H1 (cell line): ENCODE data around the gene KMT5B. TPM values are rescaled to one million over a fixed set of nuclear protein-coding genes. Genes with fewer than 3 reads are reported as not detected.

ENCODE experiments used
- CTCF ChIA-PET: fragments of 300-600 bp; sonication (Branson Sonifier 250); formaldehyde crosslinking; loops from one replicate; lab custom pipeline; 2021; ENCODE audit not compliant: partially characterized antibody; lab: Charles Lee
- POLR2A ChIA-PET: fragments of 300-600 bp; sonication (Branson Sonifier 250); formaldehyde crosslinking; loops from one replicate; lab custom pipeline; 2021; ENCODE audit warnings: inconsistent platforms; ENCODE audit not compliant: partially characterized antibody; lab: Charles Lee
- DNase-seq, 2 experiments: peaks; one replicate each; pipeline versions ENCODE4 v3.0.0 to v3.0.0-alpha.2; 2010 to 2022; ENCODE audit warnings: low spot score in 2 of 2, low read depth in 1 of 2, mixed read lengths in 1 of 2
- FAIRE-seq: peaks from 2 replicates; lab custom pipeline; 2011; peaks lifted over from hg19 to GRCh38; lab: Jason Lieb, UNC
- H2AFZ ChIP-seq: 2 replicates; pipeline ENCODE4 v1.8.1; 2012; ENCODE audit warnings: low read length, inconsistent platforms
- H2AK5ac ChIP-seq: 2 replicates; pipeline ENCODE4 v1.6.1; 2013; ENCODE audit warnings: low read depth, low read length
- H2BK120ac ChIP-seq: replicated peaks from 2 replicates; pipeline ENCODE3; 2013; ENCODE audit warnings: low read depth, low read length, inconsistent platforms
- H2BK12ac ChIP-seq: 2 replicates; pipeline ENCODE4 v1.6.1; 2013; ENCODE audit warnings: low read depth, low read length
- H2BK15ac ChIP-seq: 2 replicates; pipeline ENCODE4 v1.6.1; 2013; ENCODE audit warnings: low read length
- H2BK20ac ChIP-seq: 2 replicates; pipeline ENCODE4 v1.6.1; 2013; ENCODE audit warnings: low read length
- H2BK5ac ChIP-seq: 2 replicates; pipeline ENCODE4 v1.6.1; 2013; ENCODE audit warnings: low read depth, low read length
- H3K14ac ChIP-seq: 2 replicates; pipeline ENCODE4 v1.6.1; 2013; ENCODE audit warnings: inconsistent platforms; ENCODE audit not compliant: insufficient read length
- H3K18ac ChIP-seq: 2 replicates; pipeline ENCODE4 v1.6.1; 2013; ENCODE audit warnings: low read length; ENCODE audit errors: extremely low read depth
- H3K23ac ChIP-seq: 2 replicates; pipeline ENCODE4 v1.6.1; 2013; ENCODE audit warnings: inconsistent platforms; ENCODE audit not compliant: insufficient read length
- H3K23me2 ChIP-seq: 2 replicates; pipeline ENCODE4 v1.6.1; 2013; ENCODE audit warnings: low read depth, low read length
- H3K27ac ChIP-seq: 2 replicates; pipeline ENCODE4 v1.6.1; 2011; ENCODE audit warnings: low read depth, low read length, inconsistent platforms
- H3K27me3 ChIP-seq, 4 experiments: replicated peaks in 1 of 4; 1 replicate in 1 of 4; 2 replicates in 3 of 4; pipeline versions ENCODE4 v1.6.1 to v1.8.1; 2011 to 2013; ENCODE audit warnings: low read length in 3 of 4, mild to moderate bottlenecking in 3 of 4, inconsistent platforms in 2 of 4, mixed read lengths in 2 of 4, moderate library complexity in 1 of 4; ENCODE audit not compliant: control insufficient read depth in 3 of 4, insufficient read depth in 3 of 4; ENCODE audit errors: extremely low read depth in 1 of 4
- H3K36me3 ChIP-seq, 4 experiments: 2 replicates each; pipeline versions ENCODE4 v1.6.1 to v1.8.1; 2011 to 2013; ENCODE audit warnings: mild to moderate bottlenecking in 4 of 4, low read length in 3 of 4, moderate library complexity in 2 of 4, control low read depth in 1 of 4, inconsistent platforms in 1 of 4; ENCODE audit not compliant: insufficient read depth in 4 of 4, control insufficient read depth in 2 of 4
- H3K4ac ChIP-seq: replicated peaks from 2 replicates; pipeline ENCODE3; 2013; ENCODE audit warnings: low read length, low read depth, mixed read lengths, inconsistent platforms; ENCODE audit not compliant: insufficient read length
- H3K4me1 ChIP-seq, 4 experiments: replicated peaks in 1 of 4; 1 replicate in 1 of 4; 2 replicates in 3 of 4; pipeline versions ENCODE4 v1.6.1 to v1.8.1; 2011 to 2013; ENCODE audit warnings: low read length in 3 of 4, inconsistent platforms in 2 of 4, mixed read lengths in 1 of 4; ENCODE audit not compliant: insufficient read depth in 4 of 4, control insufficient read depth in 3 of 4
- H3K4me2 ChIP-seq, 2 experiments: 2 replicates each; pipeline versions ENCODE4 v1.6.1 to v1.8.1; 2011 to 2013; ENCODE audit warnings: low read depth in 2 of 2, low read length in 2 of 2, control low read depth in 1 of 2, inconsistent platforms in 1 of 2, mild to moderate bottlenecking in 1 of 2; ENCODE audit not compliant: insufficient read depth in 1 of 2
- H3K4me3 ChIP-seq, 4 experiments: fragments of 200-600, 300-600 bp in 1 of 4; sonication (generic), shearing (Covaris generic), sonication (Bioruptor Twin) in 1 of 4; 2 replicates each; pipeline versions ENCODE4 v1.5.1 to v1.8.1; 2011 to 2016; ENCODE audit warnings: low read length in 4 of 4, low read depth in 3 of 4, control low read depth in 2 of 4, inconsistent platforms in 2 of 4, mild to moderate bottlenecking in 2 of 4, mixed read lengths in 1 of 4, moderate library complexity in 1 of 4; ENCODE audit not compliant: insufficient read depth in 2 of 4; ENCODE audit errors: extremely low read depth in 1 of 4
- H3K56ac ChIP-seq: replicated peaks from 2 replicates; pipeline ENCODE3; 2013; ENCODE audit warnings: low read depth, mild to moderate bottlenecking, mixed read lengths, low read length, inconsistent platforms; ENCODE audit not compliant: insufficient read length
- H3K79me1 ChIP-seq: 2 replicates; pipeline ENCODE4 v1.6.1; 2013; ENCODE audit warnings: low read depth, low read length, control low read depth
- H3K79me2 ChIP-seq, 2 experiments: 2 replicates each; pipeline versions ENCODE4 v1.6.1 to v1.8.1; 2012 to 2013; ENCODE audit warnings: low read length in 2 of 2, mild to moderate bottlenecking in 2 of 2, inconsistent platforms in 1 of 2; ENCODE audit not compliant: insufficient read depth in 2 of 2, control insufficient read depth in 1 of 2
- H3K9ac ChIP-seq, 4 experiments: replicated peaks in 1 of 4; 1 replicate in 1 of 4; 2 replicates in 3 of 4; pipeline versions ENCODE4 v1.6.1 to v1.8.1; 2011 to 2013; ENCODE audit warnings: low read depth in 3 of 4, low read length in 3 of 4, control low read depth in 2 of 4, mild to moderate bottlenecking in 2 of 4, moderate library complexity in 2 of 4, inconsistent platforms in 1 of 4; ENCODE audit errors: extremely low read depth in 1 of 4
- H3K9me3 ChIP-seq, 2 experiments: 2 replicates each; pipeline versions ENCODE4 v1.6.1 to v1.8.1; 2012 to 2013; ENCODE audit warnings: mild to moderate bottlenecking in 2 of 2, moderate library complexity in 2 of 2, control low read depth in 1 of 2, inconsistent platforms in 1 of 2, low read depth in 1 of 2, low read length in 1 of 2, mixed read lengths in 1 of 2; ENCODE audit not compliant: insufficient read depth in 2 of 2
- H4K20me1 ChIP-seq, 2 experiments: replicated peaks in 1 of 2; 2 replicates each; pipeline versions ENCODE3 to v1.8.1; 2011 to 2013; ENCODE audit warnings: inconsistent platforms in 2 of 2, low read length in 2 of 2, mild to moderate bottlenecking in 1 of 2; ENCODE audit not compliant: insufficient read depth in 2 of 2, control insufficient read depth in 1 of 2
- H4K5ac ChIP-seq: 2 replicates; pipeline ENCODE4 v1.6.1; 2013; ENCODE audit warnings: low read length, low read depth, mixed read lengths, inconsistent platforms; ENCODE audit not compliant: insufficient read length
- H4K8ac ChIP-seq: 2 replicates; pipeline ENCODE4 v1.8.0; 2013; ENCODE audit warnings: mild to moderate bottlenecking, moderate library complexity, low read length, inconsistent platforms; ENCODE audit not compliant: insufficient read depth; ENCODE audit errors: extremely low read depth
- H4K91ac ChIP-seq: replicated peaks from 2 replicates; pipeline ENCODE3; 2013; ENCODE audit warnings: low read length, mixed read lengths, inconsistent platforms; ENCODE audit not compliant: insufficient read length
- JUND ChIP-seq: IDR thresholded peaks from 2 replicates; pipeline ENCODE4 v1.6.1; 2011; ENCODE audit warnings: mild to moderate bottlenecking, improper control_type of control experiment, low read length
- RNF2 ChIP-seq: fragments of 200-900, 300-1000 bp; sonication (generic); IDR thresholded peaks from 2 replicates; pipeline ENCODE4 v1.7.1; 2016; ENCODE audit warnings: borderline replicate concordance, low read depth, mild to moderate bottlenecking, antibody characterized with exemption, low read length; ENCODE audit not compliant: poor library complexity, severe bottlenecking; ENCODE audit errors: missing control alignments
- WGBS, 2 experiments: shearing (Covaris generic) in 1 of 2; methylation state at CpG; one replicate each; pipeline versions ENCODE4 v1.1.6 to v1.1.7; 2013 to 2015; ENCODE audit warnings: low lambda C conversion rate in 2 of 2, mixed read lengths in 2 of 2, inconsistent platforms in 1 of 2, low coverage in 1 of 2, missing lambda C conversion rate in 1 of 2; ENCODE audit not compliant: insufficient replicate concordance in 2 of 2, insufficient coverage in 1 of 2, insufficient read length in 1 of 2; ENCODE audit errors: extremely low coverage in 1 of 2, missing lambda C conversion rate in 1 of 2; 5-methylcytosine and 5-hydroxymethylcytosine counted together
- polyA plus RNA-seq, 7 experiments: library from polyadenylated mRNA; depleted of rRNA in 3 of 7; stranded (reverse) in 5 of 7; unstranded in 2 of 7; fragments of >200 nt in 5 of 7; fragments of 200-250 nt in 2 of 7; gene quantifications; 1 replicate in 5 of 7; 2 replicates in 1 of 7; 4 replicates in 1 of 7; pipeline versions ENCODE4 v1.2.1 to v1.2.3, GENCODE V29; 2011 to 2013; ENCODE audit warnings: missing spikeins in 2 of 7, mixed read lengths in 2 of 7
- total RNA-seq: library from RNA; stranded (reverse); fragmentation: NEBNext Ultra II Directional; extraction: Animal tissue kit (Norgen Biotek cat#: 25700); gene quantifications from 2 replicates; pipeline ENCODE4 v1.2.1, GENCODE V29; 2021

KMT5B gene
- total and polyA plus RNA-seq, 2 of the 8 experiments (the other 6 are each of a cell fraction or from before 2014, with no cell fraction given): 11.0 to 40.8 TPM

DNA sequence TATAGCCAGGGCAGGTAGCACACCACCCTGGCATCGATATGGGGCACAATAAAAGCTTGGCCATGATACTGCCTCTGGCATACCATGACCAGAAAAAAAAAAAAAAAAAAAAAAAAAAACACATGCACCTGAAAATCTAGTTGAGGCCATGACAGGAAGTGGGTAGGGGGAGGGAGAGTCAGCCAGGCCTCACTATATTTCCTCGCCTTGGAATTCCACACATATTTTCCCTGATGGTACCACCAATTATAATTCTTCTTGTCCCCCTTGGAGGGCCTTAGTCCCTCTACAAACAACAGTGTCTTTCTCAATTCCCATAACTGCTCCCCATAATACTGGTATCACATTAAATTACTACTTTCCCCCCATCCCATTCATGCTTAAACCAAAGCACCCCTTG, 79.3 kb downstream of the KMT5B start:
- Histone ChIP-seq H3K9ac (no peak overlapping the region), H4K8ac (no peak overlapping the region), H3K27me3 (no peaks in the 10 kb centered on the region), H4K20me1 (no peaks in the 10 kb centered on the region), H3K79me1 (no peaks in the 10 kb centered on the region; the same call in 1 of the 2 replicates), H3K36me3 (no peaks in the 10 kb centered on the region; a peak in 1 of 8 replicates), H4K5ac (no peak overlapping the region), H2AFZ (no peak overlapping the region), H3K4me2 (no peak overlapping the region), H2BK15ac (no peak overlapping the region), H3K23ac (no peak overlapping the region), H3K56ac (no peak overlapping the region), H2BK20ac (no peak overlapping the region), H3K14ac (no peak overlapping the region), H2AK5ac (no peak overlapping the region), H4K91ac (no peak overlapping the region), H2BK120ac (no peak overlapping the region), H3K9me3 (peaks cover 32 to 40% of the 10 kb centered on the region in 2 experiments), H3K4me3 (no peak overlapping the region), H3K79me2 (no peaks in the 10 kb centered on the region), H3K27ac (no peak overlapping the region), H3K18ac (no peak overlapping the region), H2BK12ac (no peak overlapping the region), H3K23me2 (no peaks in the 10 kb centered on the region; the same call in 1 of the 2 replicates), H3K4me1 (peaks cover 0 to 7% (median 1%) of the 10 kb centered on the region in 4 experiments; a peak in 4 of 7 replicates), H3K4ac (no peak overlapping the region), H2BK5ac (no peak overlapping the region)
- ChIA-PET CTCF (interaction anchor here (0.9 kb wide), 1 partner anchor 16 kb away, joined by 4 read pairs; no protein-coding TSS in a partner anchor), POLR2A (no interaction called here)
- TF ChIP-seq RNF2 (no peak), JUND (no peak)
- FAIRE-seq (no peak), DNase-seq (no peak)
- 96% methylated on average over 2 of the region's 2 CpGs; no CpG with 5 or more reads in 1 of the 2 experiments for whole genome bisulfite sequencing, 2 experiments
